Neural cell (in vitro differentiated cells): Measurements from ENCODE around the gene FOXJ3. TPM values are rescaled to one million over a fixed set of nuclear protein-coding genes. Genes with fewer than 3 reads are reported as not detected.

Experiments
- H2AFZ ChIP-seq: fragments of 200-600, 300-800 bp; sonication (generic), shearing (Covaris generic); 2 replicates; pipeline ENCODE4 v1.6.0; 2014; ENCODE audit warnings: low read depth, mild to moderate bottlenecking, antibody characterized with exemption, low read length, moderate library complexity
- H3F3A ChIP-seq: fragments of 200-600 bp; shearing (Covaris generic); 2 replicates; pipeline ENCODE4 v1.6.1; 2016; ENCODE audit warnings: mild to moderate bottlenecking, moderate library complexity, mixed read lengths, antibody characterized with exemption, low read length; ENCODE audit not compliant: insufficient read depth, poor library complexity, severe bottlenecking
- H3K27ac ChIP-seq: fragments of 200-600, 300-800 bp; sonication (generic), shearing (Covaris generic); 2 replicates; pipeline ENCODE4 v1.5.1; 2014; ENCODE audit warnings: mild to moderate bottlenecking, low read length, moderate library complexity
- H3K27me3 ChIP-seq: fragments of 300-800, 200-600 bp; sonication (generic), shearing (Covaris generic); 2 replicates; pipeline ENCODE4 v1.6.0; 2014; ENCODE audit warnings: mild to moderate bottlenecking, low read depth, low read length, moderate library complexity; ENCODE audit not compliant: insufficient read depth
- H3K36me3 ChIP-seq: fragments of 300-800, 200-600 bp; sonication (generic), shearing (Covaris generic); 2 replicates; pipeline ENCODE4 v1.5.1; 2014; ENCODE audit warnings: mild to moderate bottlenecking, antibody characterized with exemption, low read length, moderate library complexity; ENCODE audit not compliant: insufficient read depth
- H3K4me2 ChIP-seq: fragments of 300-800, 200-600 bp; sonication (generic), shearing (Covaris generic); 2 replicates; pipeline ENCODE4 v1.6.0; 2014; ENCODE audit warnings: mild to moderate bottlenecking, low read length
- H3K4me3 ChIP-seq: fragments of 300-800, 200-600 bp; sonication (generic), shearing (Covaris generic); 2 replicates; pipeline ENCODE4 v1.5.1; 2014; ENCODE audit warnings: mild to moderate bottlenecking, low read length, moderate library complexity
- H3K79me2 ChIP-seq: fragments of 200-600 bp; shearing (Covaris generic); replicated peaks from 2 replicates; pipeline ENCODE4 v1.6.0; 2014; ENCODE audit warnings: mild to moderate bottlenecking, low read length, moderate library complexity; ENCODE audit not compliant: insufficient read depth
- H3K9ac ChIP-seq: fragments of 300-800, 200-600 bp; sonication (generic), shearing (Covaris generic); 2 replicates; pipeline ENCODE4 v1.6.1; 2016; ENCODE audit warnings: mild to moderate bottlenecking, low read length, mixed read lengths
- H3K9me2 ChIP-seq: fragments of 200-600 bp; shearing (Covaris generic); 2 replicates; pipeline ENCODE4 v1.6.1; 2016; ENCODE audit warnings: mild to moderate bottlenecking, low read length, mixed read lengths; ENCODE audit not compliant: insufficient read depth
- H3K9me3 ChIP-seq: fragments of 200-600, 300-800 bp; sonication (generic), shearing (Covaris generic); 2 replicates; pipeline ENCODE4 v1.6.1; 2016; ENCODE audit warnings: mild to moderate bottlenecking, mixed run types, low read length, moderate library complexity, mixed read lengths
- H4K20me1 ChIP-seq: fragments of 200-600 bp; shearing (Covaris generic); 2 replicates; pipeline ENCODE4 v1.6.1; 2016; ENCODE audit warnings: mild to moderate bottlenecking, mixed run types; ENCODE audit not compliant: insufficient read depth
- EP300 ChIP-seq: fragments of 450-650 bp; conservative IDR thresholded peaks from 2 replicates; pipeline ENCODE4 v1.6.1; 2014; ENCODE audit warnings: antibody characterized with exemption, mild to moderate bottlenecking, moderate library complexity; ENCODE audit not compliant: poor library complexity, severe bottlenecking
- EZH2 ChIP-seq: fragments of 200-600, 300-800 bp; shearing (Covaris generic), sonication (generic); IDR thresholded peaks from 2 replicates; pipeline ENCODE4 v1.6.1; 2014; ENCODE audit warnings: antibody characterized with exemption, low read length, borderline replicate concordance, mild to moderate bottlenecking; ENCODE audit not compliant: insufficient read depth, poor library complexity, severe bottlenecking
- MXI1 ChIP-seq: fragments of 450-650 bp; conservative IDR thresholded peaks from 2 replicates; pipeline ENCODE4 v1.6.1; 2014; ENCODE audit warnings: antibody characterized with exemption, mild to moderate bottlenecking; ENCODE audit not compliant: poor library complexity, severe bottlenecking
- POLR2AphosphoS5 ChIP-seq: IDR thresholded peaks from 2 replicates; pipeline ENCODE4 v1.6.1; 2012
- RAD21 ChIP-seq: fragments of 450-650 bp; conservative IDR thresholded peaks from 2 replicates; pipeline ENCODE4 v1.6.1; 2014; ENCODE audit warnings: antibody characterized with exemption, mild to moderate bottlenecking, moderate library complexity
- SMC3 ChIP-seq: fragments of 450-650 bp; conservative IDR thresholded peaks from 2 replicates; pipeline ENCODE4 v1.6.1; 2014; ENCODE audit warnings: antibody characterized with exemption, mild to moderate bottlenecking, moderate library complexity; ENCODE audit not compliant: poor library complexity
- TAF1 ChIP-seq: IDR thresholded peaks from 2 replicates; pipeline ENCODE4 v1.6.1; 2012; ENCODE audit warnings: low read depth
- polyA plus RNA-seq: library from polyadenylated mRNA; depleted of rRNA; stranded (reverse); fragments of >200 nt; gene quantifications from 2 replicates; pipeline ENCODE4 v1.2.3, GENCODE V29; 2014
- TF ChIP-seq, protein P1 (sequence below): fragments of 450-650 bp; IDR thresholded peaks from 2 replicates; pipeline ENCODE4 v1.5.1; 2014; ENCODE audit warnings: antibody characterized with exemption, mild to moderate bottlenecking, moderate library complexity; ENCODE audit not compliant: poor library complexity, severe bottlenecking
- TF ChIP-seq, protein P2 (sequence below): IDR thresholded peaks from 2 replicates; pipeline ENCODE4 v1.6.1; 2012; ENCODE audit warnings: borderline replicate concordance

The FOXJ3 gene
- polyA plus RNA-seq, 1 donor from 2014 or later: 36.0 TPM

DNA sequence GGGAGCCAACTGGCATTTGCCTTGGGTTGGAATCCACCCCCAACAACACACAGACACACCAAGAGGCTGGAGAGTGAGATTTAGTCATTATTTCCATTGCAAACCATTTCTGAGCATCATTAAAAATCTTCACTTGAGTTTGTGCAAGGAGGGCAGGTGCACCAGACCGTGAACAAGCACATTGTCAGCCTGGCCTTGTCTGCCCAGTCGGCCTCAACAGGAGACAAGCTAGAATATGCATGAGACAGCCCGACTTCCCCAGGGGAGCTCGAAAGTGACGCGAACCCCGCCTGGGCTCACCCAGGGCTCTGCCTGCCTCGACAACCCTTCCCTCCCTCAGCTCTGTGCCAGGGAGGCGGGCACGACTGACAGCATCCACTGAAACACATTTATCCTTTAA is 197.3 kb downstream of the FOXJ3 start:
- Histone ChIP-seq H3K9ac (no peak overlapping the region), H3K27me3 (no peaks in the 10 kb centered on the region), H2AFZ (no peak overlapping the region), H3K27ac (no peak overlapping the region), H3K4me3 (no peak overlapping the region), H3K79me2 (no peaks in the 10 kb centered on the region), H3K4me2 (no peak overlapping the region), H3K36me3 (no peaks in the 10 kb centered on the region), H3K9me3 (no peaks in the 10 kb centered on the region), H4K20me1 (no peaks in the 10 kb centered on the region), H3K9me2 (no peaks in the 10 kb centered on the region), H3F3A (no peaks in the 10 kb centered on the region)
- no peak for TF ChIP-seq MXI1
- no peak for TF ChIP-seq POLR2AphosphoS5
- TF ChIP-seq, protein P1, sequence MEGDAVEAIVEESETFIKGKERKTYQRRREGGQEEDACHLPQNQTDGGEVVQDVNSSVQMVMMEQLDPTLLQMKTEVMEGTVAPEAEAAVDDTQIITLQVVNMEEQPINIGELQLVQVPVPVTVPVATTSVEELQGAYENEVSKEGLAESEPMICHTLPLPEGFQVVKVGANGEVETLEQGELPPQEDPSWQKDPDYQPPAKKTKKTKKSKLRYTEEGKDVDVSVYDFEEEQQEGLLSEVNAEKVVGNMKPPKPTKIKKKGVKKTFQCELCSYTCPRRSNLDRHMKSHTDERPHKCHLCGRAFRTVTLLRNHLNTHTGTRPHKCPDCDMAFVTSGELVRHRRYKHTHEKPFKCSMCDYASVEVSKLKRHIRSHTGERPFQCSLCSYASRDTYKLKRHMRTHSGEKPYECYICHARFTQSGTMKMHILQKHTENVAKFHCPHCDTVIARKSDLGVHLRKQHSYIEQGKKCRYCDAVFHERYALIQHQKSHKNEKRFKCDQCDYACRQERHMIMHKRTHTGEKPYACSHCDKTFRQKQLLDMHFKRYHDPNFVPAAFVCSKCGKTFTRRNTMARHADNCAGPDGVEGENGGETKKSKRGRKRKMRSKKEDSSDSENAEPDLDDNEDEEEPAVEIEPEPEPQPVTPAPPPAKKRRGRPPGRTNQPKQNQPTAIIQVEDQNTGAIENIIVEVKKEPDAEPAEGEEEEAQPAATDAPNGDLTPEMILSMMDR: no peak
- TF ChIP-seq TAF1: no peak
- no peak for TF ChIP-seq RAD21
- no peak for TF ChIP-seq EZH2
- no peak for TF ChIP-seq EP300
- TF ChIP-seq, protein P2, sequence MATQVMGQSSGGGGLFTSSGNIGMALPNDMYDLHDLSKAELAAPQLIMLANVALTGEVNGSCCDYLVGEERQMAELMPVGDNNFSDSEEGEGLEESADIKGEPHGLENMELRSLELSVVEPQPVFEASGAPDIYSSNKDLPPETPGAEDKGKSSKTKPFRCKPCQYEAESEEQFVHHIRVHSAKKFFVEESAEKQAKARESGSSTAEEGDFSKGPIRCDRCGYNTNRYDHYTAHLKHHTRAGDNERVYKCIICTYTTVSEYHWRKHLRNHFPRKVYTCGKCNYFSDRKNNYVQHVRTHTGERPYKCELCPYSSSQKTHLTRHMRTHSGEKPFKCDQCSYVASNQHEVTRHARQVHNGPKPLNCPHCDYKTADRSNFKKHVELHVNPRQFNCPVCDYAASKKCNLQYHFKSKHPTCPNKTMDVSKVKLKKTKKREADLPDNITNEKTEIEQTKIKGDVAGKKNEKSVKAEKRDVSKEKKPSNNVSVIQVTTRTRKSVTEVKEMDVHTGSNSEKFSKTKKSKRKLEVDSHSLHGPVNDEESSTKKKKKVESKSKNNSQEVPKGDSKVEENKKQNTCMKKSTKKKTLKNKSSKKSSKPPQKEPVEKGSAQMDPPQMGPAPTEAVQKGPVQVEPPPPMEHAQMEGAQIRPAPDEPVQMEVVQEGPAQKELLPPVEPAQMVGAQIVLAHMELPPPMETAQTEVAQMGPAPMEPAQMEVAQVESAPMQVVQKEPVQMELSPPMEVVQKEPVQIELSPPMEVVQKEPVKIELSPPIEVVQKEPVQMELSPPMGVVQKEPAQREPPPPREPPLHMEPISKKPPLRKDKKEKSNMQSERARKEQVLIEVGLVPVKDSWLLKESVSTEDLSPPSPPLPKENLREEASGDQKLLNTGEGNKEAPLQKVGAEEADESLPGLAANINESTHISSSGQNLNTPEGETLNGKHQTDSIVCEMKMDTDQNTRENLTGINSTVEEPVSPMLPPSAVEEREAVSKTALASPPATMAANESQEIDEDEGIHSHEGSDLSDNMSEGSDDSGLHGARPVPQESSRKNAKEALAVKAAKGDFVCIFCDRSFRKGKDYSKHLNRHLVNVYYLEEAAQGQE: no peak
- no peak for TF ChIP-seq SMC3

DNA sequence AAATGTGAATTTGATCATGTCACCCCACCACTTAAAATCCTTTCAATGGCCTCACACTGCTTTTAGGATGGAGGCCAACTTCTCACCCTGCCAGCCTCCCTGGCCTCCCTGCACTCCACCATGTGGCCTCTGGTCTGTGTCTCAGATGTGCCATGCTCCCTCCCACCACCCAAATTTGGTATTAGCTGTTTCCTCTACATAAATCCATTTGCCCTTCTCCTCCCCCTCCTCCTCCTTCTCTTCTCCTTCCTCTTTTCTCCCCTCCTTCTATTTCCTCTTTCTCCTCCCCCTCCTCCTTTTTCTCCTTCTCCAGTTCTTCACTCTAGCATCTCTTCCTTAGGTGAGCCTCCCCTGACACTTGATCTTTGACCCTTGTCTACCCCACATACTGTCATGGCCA is 198.6 kb downstream of the FOXJ3 start:
- H3K4me2 ChIP-seq: no peak overlapping the region

More for the DNA sequence above, 198.6 kb downstream of the FOXJ3 start:
- no peaks in the 10 kb centered on the region for H3F3A ChIP-seq
- no peaks in the 10 kb centered on the region for H3K36me3 ChIP-seq
- H3K9me2 ChIP-seq: no peaks in the 10 kb centered on the region
- no peaks in the 10 kb centered on the region for H3K9me3 ChIP-seq
- no peak overlapping the region for H3K27ac ChIP-seq
- TF ChIP-seq EP300: no peak
- TF ChIP-seq, protein P2: no peak
- H3K4me3 ChIP-seq: no peak overlapping the region
- H4K20me1 ChIP-seq: no peaks in the 10 kb centered on the region
- no peak overlapping the region for H3K9ac ChIP-seq
- H3K27me3 ChIP-seq: no peaks in the 10 kb centered on the region
- H2AFZ ChIP-seq: no peak overlapping the region
- no peaks in the 10 kb centered on the region for H3K79me2 ChIP-seq
